ENCODE measurements around the gene VPS33A. TPM values are rescaled to one million over a fixed set of nuclear protein-coding genes. Genes with fewer than 3 reads are reported as not detected.

VPS33A gene
- 10 to 100 TPM; 17.1 to 20.0 (median 17.2) TPM for total RNA-seq
- 10 to 100 TPM; 10.3 to 33.6 (median 15.1) TPM for polyA plus RNA-seq
- long read RNA-seq, donor 1, full-length matches to known transcripts = 18 of 20 reads
- long read RNA-seq, donor 1, partial matches to known transcripts = 1 of 20 reads
- long read RNA-seq, donor 1, other reads (novel, unspliced or antisense) = 1 of 20 reads
- long read RNA-seq, donor 2, full-length matches to known transcripts = 40 of 47 reads
- long read RNA-seq, donor 2, partial matches to known transcripts = 3 of 47 reads
- long read RNA-seq, donor 2, other reads (novel, unspliced or antisense) = 4 of 47 reads

GRCh38 chr12:122266230-122266901, at the start of gene VPS33A:
VPS33A (minus strand) TSS chr12:122266494; CDS start chr12:122266408, 86 bp downstream.
- intact Hi-C loops (cut with DNase I) = no loop called here
- 0 to 1% (median 0%) methylated on average over 56 of the region's 56 CpGs for WGBS, 3 donors
- peak; percentile 96 to 98 for DNase-seq
- peak within 1 kb of the TSS; percentile 99 for H3K4me3 ChIP-seq
- peak within 1 kb of the TSS; percentile 89 for H3K27ac ChIP-seq
- H3K4me1 ChIP-seq = peaks cover 13% of the 10 kb centered on the region
- peak; percentile 91 to 95 (median 92) for ATAC-seq
- H3K27me3 ChIP-seq (ENCODE audit: insufficient read depth in 3 of 3, low read length in 2 of 3) = no peaks in the 10 kb centered on the region
- peaks cover 0 to 46% of the 10 kb centered on the region in 2 donors for H3K36me3 ChIP-seq (ENCODE audit: insufficient read depth in 1 of 2, low read depth in 1 of 2)
- no peak for TF ChIP-seq CTCF (IDR thresholded peaks at IDR 0.05)
- no peaks in the 10 kb centered on the region for H3K9me3 ChIP-seq

- WGBS, 3 donors = 89 to 92% (median 92%) methylated on average over 5 of the region's 5 CpGs
- Histone ChIP-seq H3K9me3 (no peaks in the 10 kb centered on the region), H3K4me3 (no peak overlapping the region), H3K27me3 (ENCODE audit: insufficient read depth in 3 of 3, low read length in 2 of 3) (no peaks in the 10 kb centered on the region), H3K36me3 (ENCODE audit: insufficient read depth in 1 of 2, low read depth in 1 of 2) (peaks cover 17 to 100% of the 10 kb centered on the region in 2 donors), H3K27ac (peak overlapping the region; percentile 36), H3K4me1 (no peaks in the 10 kb centered on the region)
- DNase-seq (peak in 1 of 2 donors; percentile 29), ATAC-seq (no peak)
- intact Hi-C loops (cut with DNase I) = no loop called here
- TF ChIP-seq CTCF (IDR thresholded peaks at IDR 0.05) = no peak
These were observed 46.6 kb upstream of the VPS33A start for GRCh38 chr12:122312926-122313325.

GRCh38 chr12:122311696-122312095, 45.4 kb upstream of the VPS33A start:
- 88 to 93% (median 90%) methylated on average over 5 of the region's 5 CpGs for WGBS, 3 donors

GRCh38 chr12:122310626-122311333, 44.5 kb upstream of the VPS33A start:
- 69 to 81% (median 71%) methylated on average over 3 of the region's 3 CpGs for WGBS, 3 donors
- H3K9me3 ChIP-seq = no peaks in the 10 kb centered on the region
- ATAC-seq = peak in 3 of 4 donors; percentile 29 to 67 (median 59)
- H3K27me3 ChIP-seq (ENCODE audit: insufficient read depth in 3 of 3, low read length in 2 of 3) = no peaks in the 10 kb centered on the region
- H3K4me3 ChIP-seq = no peak overlapping the region
- TF ChIP-seq CTCF (IDR thresholded peaks at IDR 0.05) = no peak
- DNase-seq = no peak
- peak overlapping the region; percentile 37 for H3K27ac ChIP-seq
- peaks cover 17 to 100% of the 10 kb centered on the region in 2 donors for H3K36me3 ChIP-seq (ENCODE audit: insufficient read depth in 1 of 2, low read depth in 1 of 2)
- intact Hi-C loops (cut with DNase I) = no loop called here
- H3K4me1 ChIP-seq = no peaks in the 10 kb centered on the region

More at GRCh38 chr12:122311696-122312095, 45.4 kb upstream of the VPS33A start:
- no peaks in the 10 kb centered on the region for H3K27me3 ChIP-seq (ENCODE audit: insufficient read depth in 3 of 3, low read length in 2 of 3)
- no peaks in the 10 kb centered on the region for H3K4me1 ChIP-seq
- no peaks in the 10 kb centered on the region for H3K9me3 ChIP-seq
- TF ChIP-seq CTCF (IDR thresholded peaks at IDR 0.05) = no peak
- peaks cover 17 to 100% of the 10 kb centered on the region in 2 donors for H3K36me3 ChIP-seq (ENCODE audit: insufficient read depth in 1 of 2, low read depth in 1 of 2)
- no peak for ATAC-seq
- no peak for DNase-seq
- no peak overlapping the region for H3K4me3 ChIP-seq
- H3K27ac ChIP-seq = no peak overlapping the region
- intact Hi-C loops (cut with DNase I) = no loop called here
